PC-9 (cell line): ENCODE measurements around the gene POTEH.
"Not testable (repeated sequence)": the region's sequence is repeated elsewhere in the genome, so short reads cannot be mapped to it uniquely, and the experiment has no call there.

ENCODE experiments used
- CTCF ChIP-seq: fragments of 200-600 bp; sonication (generic); conservative IDR thresholded peaks from 2 replicates; pipeline ENCODE4 v1.6.1; 2017; ENCODE audit warnings: mixed run types, antibody characterized with exemption, mild to moderate bottlenecking, moderate library complexity
- EZH2 ChIP-seq: fragments of 200-600 bp; sonication (generic); IDR thresholded peaks from 2 replicates; pipeline ENCODE4 v1.8.0; 2017; ENCODE audit warnings: antibody characterized with exemption, low read depth

DNA sequence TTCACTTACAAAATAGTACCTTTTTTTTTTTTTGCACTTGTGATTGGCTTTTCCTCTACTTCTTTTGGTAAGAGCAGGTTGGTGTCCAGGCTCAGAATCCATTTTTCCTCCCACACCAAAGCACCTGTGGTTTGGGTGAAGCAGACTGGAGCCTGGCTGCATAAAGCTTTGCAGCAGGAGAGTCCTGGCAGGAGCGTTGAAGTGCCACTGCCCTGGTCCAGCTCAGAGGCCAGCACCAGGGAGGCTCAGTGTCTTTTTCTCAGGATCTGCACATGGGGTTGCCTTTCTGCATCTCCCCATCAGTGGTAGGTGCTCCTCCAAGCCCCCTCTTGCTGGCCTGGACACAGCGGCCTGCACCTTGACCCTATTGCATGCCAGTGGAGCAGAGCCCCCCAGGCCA is 1.7 kb upstream of the POTEH start:
- TF ChIP-seq CTCF, EZH2: not testable (repeated sequence)
